NCI-H1436 treated with DMSO at 0.1 percent for 48 hours (cell line): ENCODE measurements around the gene STUB1.

ENCODE experiments used
- DNase-seq: peaks from one replicate; lab custom pipeline; 2025; lab: John Stamatoyannopoulos, UW

The STUB1 gene

DNA sequence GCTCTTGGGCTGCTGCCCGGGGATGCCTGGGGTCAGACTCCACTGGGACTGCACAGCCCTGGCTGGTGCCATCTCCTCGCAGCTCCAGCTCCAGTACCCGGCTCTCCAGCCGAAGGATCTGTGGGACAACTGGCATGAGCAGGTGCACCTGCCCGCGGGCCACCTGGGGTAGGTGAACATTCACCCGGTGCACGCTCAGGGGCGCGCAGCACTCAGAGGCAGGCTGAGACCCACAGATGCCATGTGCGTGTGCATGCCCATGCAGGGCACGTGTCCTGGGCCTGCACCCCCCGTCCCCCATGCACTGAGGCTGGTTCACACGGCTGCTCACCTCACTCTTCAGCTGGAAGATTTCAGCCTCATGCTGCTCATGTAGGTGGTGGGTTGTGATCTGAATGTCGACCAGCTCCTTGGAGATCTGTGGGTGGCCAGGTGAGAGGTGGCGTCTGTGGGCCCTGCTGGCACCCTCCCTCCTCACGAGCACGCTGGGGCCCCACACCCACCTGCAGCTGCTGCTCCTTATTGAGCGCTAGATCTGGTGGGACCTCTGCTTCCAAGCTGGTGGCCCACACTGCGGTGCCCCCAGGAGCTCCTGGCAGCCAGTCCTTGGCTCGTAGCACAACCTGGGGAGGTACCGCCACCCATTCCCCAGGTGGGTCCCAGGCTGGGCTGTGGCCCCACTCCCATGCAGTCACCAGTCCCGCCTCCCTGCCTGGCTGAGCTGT is 45.4 kb downstream of the STUB1 start:
- DNase-seq: no peak

- DNase-seq: no peak
These were observed 45.9 kb downstream of the STUB1 start for GRCh38 chr16:726188-726437.

GRCh38 chr16:726438-727290 is 46.5 kb downstream of the STUB1 start, which contains the start of the genes CCDC78 and HAGHL:
TSS of gene CCDC78 (minus strand) at chr16:726443. CDS start at chr16:726367, 76 bp downstream.
TSS of gene HAGHL (plus strand) at chr16:727106. CDS start at chr16:727510, 404 bp downstream.
- DNase-seq: no peak

- DNase-seq: no peak
These were observed 47.2 kb downstream of the STUB1 start for GRCh38 chr16:727291-727977.

DNA sequence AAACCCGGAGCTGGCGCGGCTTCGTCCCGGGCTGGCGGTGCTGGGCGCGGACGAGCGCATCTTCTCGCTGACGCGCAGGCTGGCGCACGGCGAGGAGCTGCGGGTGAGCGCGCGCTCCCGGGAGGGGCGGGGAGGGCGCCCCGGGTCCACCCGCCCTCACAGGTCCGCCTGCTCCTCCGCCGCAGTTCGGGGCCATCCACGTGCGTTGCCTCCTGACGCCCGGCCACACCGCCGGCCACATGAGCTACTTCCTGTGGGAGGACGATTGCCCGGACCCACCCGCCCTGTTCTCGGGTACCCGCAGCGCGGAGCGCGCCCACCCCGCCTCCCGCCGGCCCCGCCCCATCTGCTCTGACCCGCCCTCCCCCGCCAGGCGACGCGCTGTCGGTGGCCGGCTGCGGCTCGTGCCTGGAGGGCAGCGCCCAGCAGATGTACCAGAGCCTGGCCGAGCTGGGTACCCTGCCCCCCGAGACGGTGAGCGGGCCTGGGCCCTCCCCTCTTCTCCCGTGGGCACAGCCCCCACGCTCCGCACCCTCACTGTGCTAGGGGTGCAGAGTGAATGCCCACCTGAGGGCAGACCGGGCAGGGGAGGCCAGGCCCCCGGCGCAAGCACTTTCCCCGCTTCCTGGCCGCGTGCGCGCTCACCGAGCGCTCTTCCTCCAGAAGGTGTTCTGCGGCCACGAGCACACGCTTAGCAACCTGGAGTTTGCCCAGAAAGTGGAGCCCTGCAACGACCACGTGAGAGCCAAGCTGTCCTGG is 48.1 kb downstream of the STUB1 start:
- DNase-seq: no peak

DNA sequence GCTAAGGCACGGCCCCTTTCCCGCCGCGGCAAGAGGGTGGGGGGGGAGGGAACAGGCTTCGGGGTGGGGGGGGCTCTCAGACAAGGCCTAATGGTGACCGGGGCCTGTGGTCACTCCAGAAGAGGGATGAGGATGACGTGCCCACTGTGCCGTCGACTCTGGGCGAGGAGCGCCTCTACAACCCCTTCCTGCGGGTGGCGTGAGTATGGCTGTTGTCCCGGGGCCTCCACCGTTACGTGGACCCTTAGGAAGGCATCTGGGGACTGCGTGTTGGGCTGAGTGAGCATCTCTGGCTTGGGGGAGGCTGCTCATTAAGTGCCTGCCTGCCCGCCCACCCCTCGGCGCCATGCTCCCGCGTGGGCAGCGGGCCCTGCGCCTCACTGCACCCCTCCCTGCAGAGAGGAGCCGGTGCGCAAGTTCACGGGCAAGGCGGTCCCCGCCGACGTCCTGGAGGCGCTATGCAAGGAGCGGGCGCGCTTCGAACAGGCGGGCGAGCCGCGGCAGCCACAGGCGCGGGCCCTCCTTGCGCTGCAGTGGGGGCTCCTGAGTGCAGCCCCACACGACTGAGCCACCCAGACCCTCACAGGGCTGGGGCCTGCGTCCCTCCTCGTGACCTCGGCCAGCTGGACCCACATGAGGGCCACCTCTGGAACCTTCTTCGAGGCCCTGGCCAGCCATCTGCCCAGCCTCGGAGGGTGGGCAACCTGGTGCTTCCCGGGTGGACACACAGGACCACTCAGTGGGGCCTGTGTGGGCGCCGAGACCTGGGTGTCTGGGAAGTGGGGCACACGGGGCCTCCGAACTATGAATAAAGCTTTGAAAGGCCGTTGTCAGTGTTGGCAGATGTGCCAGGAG is 48.9 kb downstream of the STUB1 start:
- DNase-seq: no peak

DNA sequence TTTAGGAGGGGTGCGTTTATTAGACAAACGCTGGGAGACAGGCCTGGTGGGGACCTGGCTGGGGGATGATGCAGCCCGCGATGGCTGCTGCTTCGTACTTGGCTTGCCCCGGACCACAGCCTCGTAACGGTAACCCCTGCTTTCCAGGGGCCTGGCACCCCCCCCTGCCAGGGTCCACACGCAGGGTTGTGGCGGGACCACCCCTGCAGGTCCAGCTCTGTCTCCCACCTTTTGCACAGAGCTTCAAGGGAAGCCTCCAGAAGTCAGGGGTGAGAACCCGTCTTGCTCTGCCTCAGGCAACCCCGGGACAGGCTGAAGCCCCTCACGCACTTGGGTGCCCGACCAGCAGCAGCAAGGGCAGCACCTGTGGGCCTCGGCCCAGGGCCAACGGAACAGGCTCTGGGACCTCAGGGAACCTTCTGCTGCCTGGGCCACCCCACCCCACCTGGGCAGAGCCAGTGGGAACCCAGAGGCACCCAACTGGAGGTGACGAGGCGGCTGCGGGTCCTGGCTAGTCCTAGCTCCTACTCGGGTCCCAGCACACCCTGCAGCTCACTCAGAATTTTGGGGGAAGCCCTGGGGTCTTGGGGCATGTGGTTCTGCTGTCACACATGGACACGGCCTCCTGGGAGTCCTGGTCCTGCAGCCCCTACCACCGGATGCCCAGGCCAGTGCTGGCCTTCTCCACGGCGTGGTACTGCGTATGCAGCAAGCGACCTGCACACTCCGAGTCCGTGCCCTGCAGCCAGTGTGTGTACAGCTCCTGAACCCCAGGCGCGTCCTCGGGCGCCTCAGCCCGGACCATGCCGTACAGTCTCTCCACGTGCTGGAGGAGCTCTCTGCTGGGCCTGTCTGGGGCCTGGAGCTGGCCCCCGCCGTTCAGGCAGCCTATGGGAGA is 49.8 kb downstream of the STUB1 start:
- DNase-seq: no peak

GRCh38 chr16:730666-731509 is 50.7 kb downstream of the STUB1 start:
- DNase-seq: no peak

GRCh38 chr16:732332-732731 is 52.1 kb downstream of the STUB1 start:
- DNase-seq: no peak
